Hepatocyte (in vitro differentiated cells): ENCODE results near the gene PPARA. TPM values are rescaled to one million over a fixed set of nuclear protein-coding genes. Genes with fewer than 3 reads are reported as not detected.
A peak's percentile ranks its signal among the peaks of the same experiment; 100 is the strongest.

Experiments
- DNase-seq: peaks from one replicate; pipeline ENCODE4 v3.0.0-alpha.2; 2016; ENCODE audit warnings: low spot score
- H2AFZ ChIP-seq: fragments of 200-600 bp; sonication (generic); 2 replicates; pipeline ENCODE4 v1.6.0; 2016; ENCODE audit warnings: antibody characterized with exemption, mild to moderate bottlenecking
- H3K27ac ChIP-seq: fragments of 200-600 bp; sonication (generic); 2 replicates; pipeline ENCODE4 v1.5.1; 2016; ENCODE audit warnings: mild to moderate bottlenecking
- H3K27me3 ChIP-seq: fragments of 200-600 bp; sonication (generic); 2 replicates; pipeline ENCODE4 v1.6.1; 2016
- H3K36me3 ChIP-seq: fragments of 200-600 bp; sonication (generic); replicated peaks from 2 replicates; pipeline ENCODE4 v1.5.1; 2016; ENCODE audit warnings: low read depth; ENCODE audit not compliant: insufficient read depth
- H3K4me1 ChIP-seq: fragments of 200-600 bp; sonication (generic); 2 replicates; pipeline ENCODE4 v1.5.1; 2016; ENCODE audit warnings: mild to moderate bottlenecking, moderate library complexity; ENCODE audit not compliant: insufficient read depth
- H3K4me2 ChIP-seq: fragments of 200-600 bp; sonication (generic); 2 replicates; pipeline ENCODE4 v1.6.0; 2016
- H3K4me3 ChIP-seq: fragments of 200-600 bp; sonication (generic); 2 replicates; pipeline ENCODE4 v1.5.1; 2016; ENCODE audit warnings: mild to moderate bottlenecking
- H3K79me2 ChIP-seq: fragments of 200-600 bp; sonication (generic); 2 replicates; pipeline ENCODE4 v1.6.0; 2017; ENCODE audit warnings: mild to moderate bottlenecking
- H3K9me2 ChIP-seq: fragments of 200-600 bp; sonication (generic); replicated peaks from 2 replicates; pipeline ENCODE4 v1.6.0; 2017; ENCODE audit warnings: mild to moderate bottlenecking; ENCODE audit not compliant: insufficient read depth
- H3K9me3 ChIP-seq: fragments of 200-600 bp; sonication (generic); 2 replicates; pipeline ENCODE4 v1.5.1; 2016; ENCODE audit warnings: low read depth, mild to moderate bottlenecking
- H4K20me1 ChIP-seq: fragments of 200-600 bp; sonication (generic); 2 replicates; pipeline ENCODE4 v1.6.0; 2016; ENCODE audit warnings: mild to moderate bottlenecking; ENCODE audit not compliant: insufficient read depth, poor library complexity, severe bottlenecking
- EZH2 ChIP-seq: fragments of 200-600 bp; sonication (generic); IDR thresholded peaks from 2 replicates; pipeline ENCODE4 v1.6.1; 2016; ENCODE audit warnings: antibody characterized with exemption, mild to moderate bottlenecking, borderline replicate concordance
- EZH2phosphoT487 ChIP-seq: fragments of 200-600 bp; sonication (generic); IDR thresholded peaks from one replicate; pipeline ENCODE4 v1.6.1; 2018; ENCODE audit warnings: antibody characterized with exemption, mild to moderate bottlenecking, low read depth, moderate library complexity; ENCODE audit not compliant: unreplicated experiment, severe bottlenecking
- WGBS: methylation state at CpG from one replicate; pipeline ENCODE4 v1.1.6; 2016; ENCODE audit warnings: low lambda C conversion rate; ENCODE audit errors: missing lambda C conversion rate; 5-methylcytosine and 5-hydroxymethylcytosine counted together
- polyA plus RNA-seq: library from polyadenylated mRNA; unstranded; fragments of >200 nt; fragmentation: Nextera tagmentation; extraction: Ambion mirVana; gene quantifications from 2 replicates; pipeline ENCODE4 v1.2.1, GENCODE V29; 2016
- total RNA-seq: library from RNA; depleted of rRNA; stranded (reverse); fragments of >200 nt; gene quantifications from 2 replicates; pipeline ENCODE4 v1.2.3, GENCODE V29; 2014
- TF ChIP-seq, protein P1 (sequence below): fragments of 200-600 bp; sonication (generic); IDR thresholded peaks from 2 replicates; pipeline ENCODE4 v1.5.1; 2016; ENCODE audit warnings: antibody characterized with exemption, mild to moderate bottlenecking; ENCODE audit not compliant: poor library complexity

The PPARA gene
- total and polyA plus RNA-seq, 2 experiments from 2014 or later: 13.7 to 31.0 TPM

DNA sequence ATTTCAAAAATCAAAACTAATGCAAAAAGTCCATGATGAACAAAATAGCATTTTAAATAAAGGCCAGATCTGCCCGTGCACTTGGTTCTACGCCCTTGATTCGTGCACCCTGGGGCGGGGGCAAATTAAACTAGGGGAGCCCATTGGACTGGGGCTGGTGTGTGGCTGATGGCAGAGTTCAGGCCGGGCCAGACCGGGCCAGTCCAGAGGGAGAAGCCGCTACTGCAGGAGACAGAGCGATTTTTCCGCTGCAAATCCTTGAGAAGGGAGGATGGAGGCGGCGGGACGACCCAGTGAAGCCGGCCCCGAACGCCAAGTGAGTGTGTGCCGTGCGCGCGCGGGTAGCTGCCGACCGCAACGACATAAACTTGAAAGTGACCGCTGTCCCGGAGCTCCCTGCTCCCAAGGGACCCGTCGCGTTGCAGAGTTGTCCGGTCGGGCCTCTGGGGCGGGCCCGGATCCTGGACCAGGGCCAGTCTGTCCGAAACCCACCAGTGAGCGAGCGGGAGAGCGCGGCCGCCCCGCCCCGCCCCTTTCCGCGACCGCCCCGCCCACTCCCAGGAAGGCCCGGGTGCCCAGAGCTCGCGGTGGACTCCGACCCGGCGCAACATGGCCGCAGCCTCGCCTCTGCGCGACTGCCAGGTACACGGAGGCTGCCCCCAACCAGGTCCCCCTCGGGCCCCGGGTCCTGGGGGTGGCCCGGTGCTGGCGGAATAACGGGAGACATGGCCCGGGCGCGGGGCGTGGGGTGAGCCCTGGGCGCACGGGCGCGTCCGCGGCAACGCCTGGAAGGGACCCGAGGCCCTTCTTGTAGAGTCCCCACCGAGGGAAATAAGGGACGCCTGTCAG lies 117.3 kb downstream of the PPARA start, which contains the start of gene TTC38:
Gene TTC38 (plus strand): TSS at position 578 of the 849 bp plus-strand sequence. CDS start 32 bp downstream, at position 610.
- peak within 1 kb of the TSS; percentile 92 for H2AFZ ChIP-seq
- peak within 1 kb of the TSS; percentile 73 for H3K27ac ChIP-seq

DNA sequence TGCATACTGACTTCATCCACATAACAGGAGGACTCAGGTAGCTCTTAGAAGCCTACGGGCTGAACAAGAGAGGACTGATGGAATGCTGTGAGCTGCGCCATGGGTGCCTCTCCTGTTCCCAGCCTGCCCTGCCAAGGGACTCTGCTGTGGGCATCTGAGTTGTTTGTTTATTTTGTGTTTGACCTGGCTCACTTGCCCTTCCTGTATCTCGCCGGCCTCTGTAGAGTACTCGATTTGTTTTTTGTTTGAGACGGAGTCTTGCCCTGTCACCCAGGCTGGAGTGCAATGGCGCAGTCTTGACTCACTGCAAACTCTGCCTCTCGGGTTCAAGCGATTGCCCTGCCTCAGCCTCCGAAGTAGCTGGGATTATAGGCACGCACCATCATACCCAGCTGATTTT lies 119.2 kb downstream of the PPARA start:
- Histone ChIP-seq H2AFZ (no peak overlapping the region), H3K36me3 (no peaks in the 10 kb centered on the region), H3K9me3 (no peaks in the 10 kb centered on the region), H4K20me1 (no peaks in the 10 kb centered on the region), H3K79me2 (peaks cover 22% of the 10 kb centered on the region), H3K4me3 (no peak overlapping the region), H3K27ac (no peak overlapping the region), H3K4me1 (peaks cover 11% of the 10 kb centered on the region), H3K9me2 (no peaks in the 10 kb centered on the region), H3K4me2 (peak overlapping the region; percentile 81), H3K27me3 (no peaks in the 10 kb centered on the region)
- TF ChIP-seq EZH2 (no peak), EZH2phosphoT487 (no peak)
- TF ChIP-seq, protein P1, sequence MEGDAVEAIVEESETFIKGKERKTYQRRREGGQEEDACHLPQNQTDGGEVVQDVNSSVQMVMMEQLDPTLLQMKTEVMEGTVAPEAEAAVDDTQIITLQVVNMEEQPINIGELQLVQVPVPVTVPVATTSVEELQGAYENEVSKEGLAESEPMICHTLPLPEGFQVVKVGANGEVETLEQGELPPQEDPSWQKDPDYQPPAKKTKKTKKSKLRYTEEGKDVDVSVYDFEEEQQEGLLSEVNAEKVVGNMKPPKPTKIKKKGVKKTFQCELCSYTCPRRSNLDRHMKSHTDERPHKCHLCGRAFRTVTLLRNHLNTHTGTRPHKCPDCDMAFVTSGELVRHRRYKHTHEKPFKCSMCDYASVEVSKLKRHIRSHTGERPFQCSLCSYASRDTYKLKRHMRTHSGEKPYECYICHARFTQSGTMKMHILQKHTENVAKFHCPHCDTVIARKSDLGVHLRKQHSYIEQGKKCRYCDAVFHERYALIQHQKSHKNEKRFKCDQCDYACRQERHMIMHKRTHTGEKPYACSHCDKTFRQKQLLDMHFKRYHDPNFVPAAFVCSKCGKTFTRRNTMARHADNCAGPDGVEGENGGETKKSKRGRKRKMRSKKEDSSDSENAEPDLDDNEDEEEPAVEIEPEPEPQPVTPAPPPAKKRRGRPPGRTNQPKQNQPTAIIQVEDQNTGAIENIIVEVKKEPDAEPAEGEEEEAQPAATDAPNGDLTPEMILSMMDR: no peak
- DNase-seq: no peak
- 93% methylated on average over 11 of the region's 11 CpGs for WGBS

More for the DNA sequence above, 117.3 kb downstream of the PPARA start, which contains the start of gene TTC38:
- Histone ChIP-seq H3K36me3 (no peaks in the 10 kb centered on the region), H3K9me3 (no peaks in the 10 kb centered on the region), H3K79me2 (peaks cover 22% of the 10 kb centered on the region), H3K27me3 (peaks cover 5% of the 10 kb centered on the region), H4K20me1 (no peaks in the 10 kb centered on the region), H3K4me3 (peak within 1 kb of the TSS; percentile 90), H3K4me2 (peak within 1 kb of the TSS; percentile 81), H3K4me1 (peaks cover 11% of the 10 kb centered on the region), H3K9me2 (no peaks in the 10 kb centered on the region)
- WGBS: 4% methylated on average over 64 of the region's 74 CpGs
- TF ChIP-seq EZH2 (no peak), EZH2phosphoT487 (no peak)
- TF ChIP-seq, protein P1: no peak
- peak; percentile 91 for DNase-seq

DNA sequence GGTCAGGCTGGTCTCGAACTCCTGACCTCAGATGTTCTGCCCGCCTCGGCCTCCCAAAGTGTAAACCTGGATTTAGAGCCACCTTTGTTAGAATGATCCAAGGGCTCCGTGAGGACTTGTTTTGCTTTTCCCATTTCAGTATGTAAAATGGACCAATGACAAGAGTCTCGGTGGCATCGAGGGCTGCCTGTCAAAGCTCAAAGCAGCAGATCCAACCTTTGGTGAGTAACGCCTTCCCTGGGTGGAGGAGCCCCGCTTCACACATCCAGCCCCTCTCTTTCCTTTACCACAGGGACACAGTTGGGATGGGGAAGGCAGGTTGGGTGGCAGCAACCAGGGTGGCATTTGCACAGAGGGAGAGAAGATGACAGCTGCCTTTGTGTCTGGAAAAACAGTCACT lies 121.9 kb downstream of the PPARA start:
- H3K36me3 ChIP-seq: no peaks in the 10 kb centered on the region
- no peak overlapping the region for H3K4me2 ChIP-seq
- H3K9me3 ChIP-seq: no peaks in the 10 kb centered on the region
- no peaks in the 10 kb centered on the region for H3K27me3 ChIP-seq
- no peaks in the 10 kb centered on the region for H4K20me1 ChIP-seq
- WGBS: 98% methylated on average over 8 of the region's 8 CpGs
- no peak overlapping the region for H2AFZ ChIP-seq
- no peaks in the 10 kb centered on the region for H3K9me2 ChIP-seq
- peaks cover 7% of the 10 kb centered on the region for H3K4me1 ChIP-seq
- no peak overlapping the region for H3K27ac ChIP-seq
- H3K4me3 ChIP-seq: no peak overlapping the region
- DNase-seq: no peak
- TF ChIP-seq, protein P1: no peak
- peaks cover 22% of the 10 kb centered on the region for H3K79me2 ChIP-seq
